PC-3 (cell line): Measurements from ENCODE around the gene GNPTG. TPM values are rescaled to one million over a fixed set of nuclear protein-coding genes. Genes with fewer than 3 reads are reported as not detected.

Source experiments
- ATAC-seq: fragments of 200-7000 bp; cut with Tn5 transposase; 2 replicates; pipeline ENCODE4 v1.9.1; 2020; ENCODE audit warnings: mild to moderate bottlenecking, moderate library complexity
- BruUV-seq: library from RNA; stranded (reverse); fragments of 400-500 nt; replicated peaks from 2 replicates; lab custom pipeline; 2021; lab: Mats Ljungman, UMichigan
- CTCF ChIA-PET: fragments of 300-600 bp; sonication (Branson Sonifier 250); formaldehyde crosslinking; loops from one replicate; lab custom pipeline; 2022; ENCODE audit warnings: antibody characterized with exemption; lab: Charles Lee
- POLR2A ChIA-PET: fragments of 300-600 bp; sonication (Branson Sonifier 250); formaldehyde crosslinking; loops from one replicate; lab custom pipeline; 2022; ENCODE audit warnings: antibody characterized with exemption; ENCODE audit not compliant: unreplicated experiment; lab: Charles Lee
- DNase-seq: peaks from one replicate; pipeline ENCODE4 v3.0.0-alpha.2; 2015
- H2AFZ ChIP-seq: fragments of 300-600 bp; sonication (generic); 2 replicates; pipeline ENCODE4 v1.6.0; 2016; ENCODE audit warnings: antibody characterized with exemption, low read length
- H3F3A ChIP-seq: fragments of 300-600 bp; sonication (generic); one replicate; pipeline ENCODE4 v1.6.0; 2017; ENCODE audit warnings: antibody characterized with exemption, low read length, control low read depth, mild to moderate bottlenecking; ENCODE audit not compliant: unreplicated experiment
- H3K27ac ChIP-seq: fragments of 300-600 bp; sonication (generic); 2 replicates; pipeline ENCODE4 v1.5.1; 2016; ENCODE audit warnings: mild to moderate bottlenecking, low read length
- H3K27me3 ChIP-seq: fragments of 300-600 bp; sonication (generic); 2 replicates; pipeline ENCODE4 v1.6.1; 2016; ENCODE audit warnings: low read length, mixed read lengths
- H3K36me3 ChIP-seq: fragments of 300-600 bp; sonication (generic); 2 replicates; pipeline ENCODE4 v1.6.1; 2016; ENCODE audit warnings: low read depth, mixed run types, low read length, mixed read lengths
- H3K4me1 ChIP-seq: fragments of 300-600 bp; sonication (generic); 2 replicates; pipeline ENCODE4 v1.5.1; 2016; ENCODE audit warnings: low read length; ENCODE audit not compliant: insufficient read depth
- H3K4me2 ChIP-seq: fragments of 300-600 bp; sonication (generic); 2 replicates; pipeline ENCODE4 v1.6.0; 2016; ENCODE audit warnings: low read length
- H3K4me3 ChIP-seq: fragments of 300-600 bp; sonication (generic); 2 replicates; pipeline ENCODE4 v1.5.1; 2016; ENCODE audit warnings: mild to moderate bottlenecking, low read length, mixed read lengths
- H3K79me2 ChIP-seq: fragments of 300-600 bp; sonication (generic); 2 replicates; pipeline ENCODE4 v1.6.1; 2017; ENCODE audit warnings: low read length, mixed read lengths
- H3K9ac ChIP-seq: fragments of 300-600 bp; sonication (generic); 2 replicates; pipeline ENCODE4 v1.6.0; 2016; ENCODE audit warnings: mild to moderate bottlenecking, low read length
- H3K9me2 ChIP-seq: fragments of 300-600 bp; sonication (generic); replicated peaks from 2 replicates; pipeline ENCODE4 v1.6.1; 2016; ENCODE audit warnings: mixed run types, low read length, mixed read lengths
- H3K9me3 ChIP-seq: fragments of 300-600 bp; sonication (generic); 2 replicates; pipeline ENCODE4 v1.6.1; 2016; ENCODE audit warnings: low read length, mixed read lengths
- H4K20me1 ChIP-seq: fragments of 300-600 bp; sonication (generic); 2 replicates; pipeline ENCODE4 v1.6.1; 2016; ENCODE audit warnings: low read length, mixed read lengths
- EZH2 ChIP-seq: fragments of 300-600 bp; sonication (generic); IDR thresholded peaks from one replicate; pipeline ENCODE4 v1.6.1; 2017; ENCODE audit warnings: antibody characterized with exemption, mild to moderate bottlenecking, low read length; ENCODE audit not compliant: unreplicated experiment
- EZH2phosphoT487 ChIP-seq: fragments of 300-600 bp; sonication (generic); IDR thresholded peaks from 2 replicates; pipeline ENCODE4 v1.6.1; 2018; ENCODE audit warnings: mild to moderate bottlenecking, antibody characterized with exemption, low read length, borderline replicate concordance
- intact Hi-C: fragments of 100-400 bp; cut with micrococcal nuclease; formaldehyde crosslinking; loops from 2 replicates; pipeline ENCODE4 v1.9.0; 2023
- total RNA-seq: library from RNA; depleted of rRNA; stranded (reverse); fragments of >200 nt; gene quantifications from 2 replicates; pipeline ENCODE4 v1.2.3, GENCODE V29; 2014
- TF ChIP-seq, protein P1 (sequence below): fragments of 300-600 bp; sonication (generic); conservative IDR thresholded peaks from 2 replicates; pipeline ENCODE4 v1.5.1; 2017; ENCODE audit warnings: antibody characterized with exemption, low read depth, mild to moderate bottlenecking, low read length

The GNPTG gene
- total RNA-seq, 1 experiment from 2014 or later = 36.3 TPM

GRCh38 chr16:1355591-1355990 lies 3.9 kb downstream of the GNPTG start:
- Histone ChIP-seq H3K4me3 (no peak overlapping the region), H2AFZ (no peak overlapping the region), H3K9me2 (no peaks in the 10 kb centered on the region), H4K20me1 (no peaks in the 10 kb centered on the region), H3K79me2 (peaks cover 83% of the 10 kb centered on the region), H3K27ac (no peak overlapping the region), H3K9me3 (no peaks in the 10 kb centered on the region), H3F3A (no peaks in the 10 kb centered on the region), H3K36me3 (peaks cover 2% of the 10 kb centered on the region; the same call in 1 of the 2 replicates), H3K4me2 (no peak overlapping the region), H3K27me3 (no peaks in the 10 kb centered on the region), H3K9ac (no peak overlapping the region), H3K4me1 (peaks cover 9% of the 10 kb centered on the region; the same call in 1 of the 2 replicates)
- ATAC-seq (no peak), DNase-seq (no peak)
- ChIA-PET CTCF (no interaction called here), POLR2A (interaction anchor here (0.5 kb wide), 1 partner anchor 13 kb away, joined by 15 read pairs; no protein-coding TSS in a partner anchor)
- no TSS peak for BruUV-seq
- intact Hi-C loops = no loop called here
- TF ChIP-seq EZH2phosphoT487 = no peak
- no peak for TF ChIP-seq EZH2
- TF ChIP-seq, protein P1, sequence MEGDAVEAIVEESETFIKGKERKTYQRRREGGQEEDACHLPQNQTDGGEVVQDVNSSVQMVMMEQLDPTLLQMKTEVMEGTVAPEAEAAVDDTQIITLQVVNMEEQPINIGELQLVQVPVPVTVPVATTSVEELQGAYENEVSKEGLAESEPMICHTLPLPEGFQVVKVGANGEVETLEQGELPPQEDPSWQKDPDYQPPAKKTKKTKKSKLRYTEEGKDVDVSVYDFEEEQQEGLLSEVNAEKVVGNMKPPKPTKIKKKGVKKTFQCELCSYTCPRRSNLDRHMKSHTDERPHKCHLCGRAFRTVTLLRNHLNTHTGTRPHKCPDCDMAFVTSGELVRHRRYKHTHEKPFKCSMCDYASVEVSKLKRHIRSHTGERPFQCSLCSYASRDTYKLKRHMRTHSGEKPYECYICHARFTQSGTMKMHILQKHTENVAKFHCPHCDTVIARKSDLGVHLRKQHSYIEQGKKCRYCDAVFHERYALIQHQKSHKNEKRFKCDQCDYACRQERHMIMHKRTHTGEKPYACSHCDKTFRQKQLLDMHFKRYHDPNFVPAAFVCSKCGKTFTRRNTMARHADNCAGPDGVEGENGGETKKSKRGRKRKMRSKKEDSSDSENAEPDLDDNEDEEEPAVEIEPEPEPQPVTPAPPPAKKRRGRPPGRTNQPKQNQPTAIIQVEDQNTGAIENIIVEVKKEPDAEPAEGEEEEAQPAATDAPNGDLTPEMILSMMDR = no peak

GRCh38 chr16:1356061-1356900 lies 4.5 kb downstream of the GNPTG start:
- BruUV-seq = no TSS peak
- CTCF ChIA-PET = no interaction called here

More at GRCh38 chr16:1356061-1356900, 4.5 kb downstream of the GNPTG start:
- ATAC-seq (no peak; the same call in 1 of the 2 replicates), DNase-seq (no peak)
- H3F3A ChIP-seq = no peaks in the 10 kb centered on the region
- no peaks in the 10 kb centered on the region for H3K27me3 ChIP-seq
- no peaks in the 10 kb centered on the region for H3K9me3 ChIP-seq
- H3K4me3 ChIP-seq = no peak overlapping the region
- intact Hi-C loops = no loop called here
- no peak overlapping the region for H3K9ac ChIP-seq
- H3K9me2 ChIP-seq = no peaks in the 10 kb centered on the region
- no peak overlapping the region for H3K4me2 ChIP-seq
- H3K36me3 ChIP-seq = peaks cover 2% of the 10 kb centered on the region; the same call in 1 of the 2 replicates
- POLR2A ChIA-PET = no interaction called here
- no peaks in the 10 kb centered on the region for H4K20me1 ChIP-seq
- H2AFZ ChIP-seq = no peak overlapping the region
- peaks cover 82% of the 10 kb centered on the region for H3K79me2 ChIP-seq
- H3K27ac ChIP-seq = no peak overlapping the region
- no peak for TF ChIP-seq EZH2phosphoT487
- no peak for TF ChIP-seq EZH2
- TF ChIP-seq, protein P1 = no peak
- H3K4me1 ChIP-seq = peaks cover 9% of the 10 kb centered on the region; the same call in 1 of the 2 replicates
